Liver (tissue), 3 donors: Measurements from ENCODE around the gene DYNC1H1.

Experiments used
- ATF3 ChIP-seq: IDR thresholded peaks from 2 replicates; pipeline ENCODE4 v1.6.1; 2016; ENCODE audit warnings: antibody characterized with exemption
- CTCF ChIP-seq: fragments of 150-350 bp; IDR thresholded peaks from 2 replicates; pipeline ENCODE4 v1.5.1; 2017; ENCODE audit warnings: improper control_type of control experiment, low read depth, low read length; ENCODE audit not compliant: missing input control
- EGR1 ChIP-seq, 2 donors: IDR thresholded peaks; 2 replicates each; pipeline ENCODE4 v1.6.1; 2016 to 2018; ENCODE audit warnings: antibody characterized with exemption in 2 of 2, low read depth in 2 of 2
- GABPA ChIP-seq, 2 donors: IDR thresholded peaks in 1 of 2; conservative IDR thresholded peaks in 1 of 2; 2 replicates each; pipeline ENCODE4 v1.6.1; 2016; ENCODE audit warnings: antibody characterized with exemption in 2 of 2, mild to moderate bottlenecking in 1 of 2, moderate library complexity in 1 of 2
- HNF4A ChIP-seq, 2 donors: conservative IDR thresholded peaks; 2 replicates each; pipeline ENCODE4 v1.6.1; 2016; ENCODE audit warnings: antibody characterized with exemption in 2 of 2, mild to moderate bottlenecking in 2 of 2
- JUND ChIP-seq, 2 donors: IDR thresholded peaks; 2 replicates each; pipeline ENCODE4 v1.6.1; 2016; ENCODE audit warnings: antibody characterized with exemption in 2 of 2
- MAX ChIP-seq: IDR thresholded peaks from 2 replicates; pipeline ENCODE4 v1.6.1; 2016; ENCODE audit warnings: antibody characterized with exemption
- RAD21 ChIP-seq, 2 donors: IDR thresholded peaks; 2 replicates each; pipeline ENCODE4 v1.6.1; 2016; ENCODE audit warnings: antibody characterized with exemption in 2 of 2, mild to moderate bottlenecking in 2 of 2
- SP1 ChIP-seq: IDR thresholded peaks from 2 replicates; pipeline ENCODE4 v1.6.1; 2018; ENCODE audit warnings: antibody characterized with exemption, mild to moderate bottlenecking
- TAF1 ChIP-seq: conservative IDR thresholded peaks from 2 replicates; pipeline ENCODE4 v1.6.1; 2016; ENCODE audit warnings: antibody characterized with exemption, mild to moderate bottlenecking
- TF ChIP-seq, protein P1 (sequence below): IDR thresholded peaks from 2 replicates; pipeline ENCODE4 v1.6.1; 2016; ENCODE audit warnings: antibody characterized with exemption, mild to moderate bottlenecking
- TF ChIP-seq, protein P2 (sequence below): IDR thresholded peaks from 2 replicates; pipeline ENCODE4 v1.6.1; 2016; ENCODE audit warnings: antibody characterized with exemption
- donor health status: healthy.
- donor health status: healthy.

GRCh38 chr14:101962503-101962874 is 1.9 kb upstream of the DYNC1H1 start:
- TF ChIP-seq CTCF (no peak), JUND (IDR thresholded peaks at IDR 0.05) (no peak), EGR1 (IDR thresholded peaks at IDR 0.05; ENCODE audit: low read depth in 2 of 2) (no peak), TAF1 (no peak), ATF3 (no peak), MAX (no peak), RAD21 (IDR thresholded peaks at IDR 0.05) (no peak), GABPA (IDR thresholded peaks at IDR 0.05 in 1 of 2, conservative IDR thresholded peaks at IDR 0.05 in 1 of 2) (no peak), SP1 (no peak), HNF4A (conservative IDR thresholded peaks at IDR 0.05) (no peak)
- TF ChIP-seq, protein P1, sequence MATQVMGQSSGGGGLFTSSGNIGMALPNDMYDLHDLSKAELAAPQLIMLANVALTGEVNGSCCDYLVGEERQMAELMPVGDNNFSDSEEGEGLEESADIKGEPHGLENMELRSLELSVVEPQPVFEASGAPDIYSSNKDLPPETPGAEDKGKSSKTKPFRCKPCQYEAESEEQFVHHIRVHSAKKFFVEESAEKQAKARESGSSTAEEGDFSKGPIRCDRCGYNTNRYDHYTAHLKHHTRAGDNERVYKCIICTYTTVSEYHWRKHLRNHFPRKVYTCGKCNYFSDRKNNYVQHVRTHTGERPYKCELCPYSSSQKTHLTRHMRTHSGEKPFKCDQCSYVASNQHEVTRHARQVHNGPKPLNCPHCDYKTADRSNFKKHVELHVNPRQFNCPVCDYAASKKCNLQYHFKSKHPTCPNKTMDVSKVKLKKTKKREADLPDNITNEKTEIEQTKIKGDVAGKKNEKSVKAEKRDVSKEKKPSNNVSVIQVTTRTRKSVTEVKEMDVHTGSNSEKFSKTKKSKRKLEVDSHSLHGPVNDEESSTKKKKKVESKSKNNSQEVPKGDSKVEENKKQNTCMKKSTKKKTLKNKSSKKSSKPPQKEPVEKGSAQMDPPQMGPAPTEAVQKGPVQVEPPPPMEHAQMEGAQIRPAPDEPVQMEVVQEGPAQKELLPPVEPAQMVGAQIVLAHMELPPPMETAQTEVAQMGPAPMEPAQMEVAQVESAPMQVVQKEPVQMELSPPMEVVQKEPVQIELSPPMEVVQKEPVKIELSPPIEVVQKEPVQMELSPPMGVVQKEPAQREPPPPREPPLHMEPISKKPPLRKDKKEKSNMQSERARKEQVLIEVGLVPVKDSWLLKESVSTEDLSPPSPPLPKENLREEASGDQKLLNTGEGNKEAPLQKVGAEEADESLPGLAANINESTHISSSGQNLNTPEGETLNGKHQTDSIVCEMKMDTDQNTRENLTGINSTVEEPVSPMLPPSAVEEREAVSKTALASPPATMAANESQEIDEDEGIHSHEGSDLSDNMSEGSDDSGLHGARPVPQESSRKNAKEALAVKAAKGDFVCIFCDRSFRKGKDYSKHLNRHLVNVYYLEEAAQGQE = no peak
- TF ChIP-seq, protein P2, sequence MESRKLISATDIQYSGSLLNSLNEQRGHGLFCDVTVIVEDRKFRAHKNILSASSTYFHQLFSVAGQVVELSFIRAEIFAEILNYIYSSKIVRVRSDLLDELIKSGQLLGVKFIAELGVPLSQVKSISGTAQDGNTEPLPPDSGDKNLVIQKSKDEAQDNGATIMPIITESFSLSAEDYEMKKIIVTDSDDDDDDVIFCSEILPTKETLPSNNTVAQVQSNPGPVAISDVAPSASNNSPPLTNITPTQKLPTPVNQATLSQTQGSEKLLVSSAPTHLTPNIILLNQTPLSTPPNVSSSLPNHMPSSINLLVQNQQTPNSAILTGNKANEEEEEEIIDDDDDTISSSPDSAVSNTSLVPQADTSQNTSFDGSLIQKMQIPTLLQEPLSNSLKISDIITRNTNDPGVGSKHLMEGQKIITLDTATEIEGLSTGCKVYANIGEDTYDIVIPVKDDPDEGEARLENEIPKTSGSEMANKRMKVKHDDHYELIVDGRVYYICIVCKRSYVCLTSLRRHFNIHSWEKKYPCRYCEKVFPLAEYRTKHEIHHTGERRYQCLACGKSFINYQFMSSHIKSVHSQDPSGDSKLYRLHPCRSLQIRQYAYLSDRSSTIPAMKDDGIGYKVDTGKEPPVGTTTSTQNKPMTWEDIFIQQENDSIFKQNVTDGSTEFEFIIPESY = no peak
